HL-60 (cell line): ENCODE results near the gene CHN2.

Experiments used
- DNase-seq, 2 experiments: peaks; one replicate each; pipeline ENCODE4 v3.0.0-alpha.2; 2010 to 2020; ENCODE audit warnings: low read depth in 1 of 2, low spot score in 1 of 2
- H3K27ac ChIP-seq: fragments of 250-450 bp; sonication (Bioruptor Pico); replicated peaks from 2 replicates; pipeline ENCODE4 v1.5.1; 2020; ENCODE audit warnings: mild to moderate bottlenecking, moderate library complexity
- H3K27me3 ChIP-seq: fragments of 250-450 bp; sonication (Bioruptor Pico); 2 replicates; pipeline ENCODE4 v1.5.1; 2021; ENCODE audit warnings: mild to moderate bottlenecking, moderate library complexity; ENCODE audit not compliant: insufficient read depth, poor library complexity, severe bottlenecking
- H3K4me3 ChIP-seq: replicated peaks from 2 replicates; pipeline ENCODE4 v1.5.1; 2011; ENCODE audit warnings: mild to moderate bottlenecking, control low read depth, low read length; ENCODE audit not compliant: insufficient read depth
- CTCF ChIP-seq: IDR thresholded peaks from one replicate; pipeline ENCODE4 v1.5.1; 2011; ENCODE audit warnings: low read length, control low read depth, inconsistent platforms; ENCODE audit not compliant: insufficient read depth
- GABPA ChIP-seq: IDR thresholded peaks from 2 replicates; pipeline ENCODE4 v1.6.1; 2012; ENCODE audit warnings: low read depth
- POLR2AphosphoS5 ChIP-seq: IDR thresholded peaks from 2 replicates; pipeline ENCODE4 v1.6.1; 2012; ENCODE audit warnings: low read depth
- REST ChIP-seq: IDR thresholded peaks from 2 replicates; pipeline ENCODE4 v1.6.1; 2012; ENCODE audit warnings: low read depth; ENCODE audit not compliant: insufficient replicate concordance
- SPI1 ChIP-seq: IDR thresholded peaks from 2 replicates; pipeline ENCODE4 v1.6.1; 2012; ENCODE audit warnings: low read depth, mild to moderate bottlenecking, borderline replicate concordance

CHN2 gene

GRCh38 chr7:29292886-29293658 lies 98.5 kb downstream of the CHN2 start:
- Histone ChIP-seq H3K4me3 (no peak overlapping the region), H3K27ac (no peak overlapping the region), H3K27me3 (no peaks in the 10 kb centered on the region)
- TF ChIP-seq SPI1 (no peak), GABPA (no peak)
- DNase-seq = no peak

- Histone ChIP-seq H3K4me3 (no peak overlapping the region), H3K27me3 (no peaks in the 10 kb centered on the region), H3K27ac (no peak overlapping the region)
- no peak for DNase-seq
- TF ChIP-seq CTCF = no peak
- TF ChIP-seq GABPA = no peak
- TF ChIP-seq SPI1 = no peak
- TF ChIP-seq POLR2AphosphoS5 = no peak
- TF ChIP-seq REST = no peak
Observed at GRCh38 chr7:29296421-29296820, 101.8 kb downstream of the CHN2 start.

- Histone ChIP-seq H3K27ac (no peak overlapping the region), H3K27me3 (no peaks in the 10 kb centered on the region), H3K4me3 (no peak overlapping the region)
- DNase-seq = no peak
- TF ChIP-seq CTCF (no peak), REST (no peak), SPI1 (no peak)
Observed at GRCh38 chr7:29297194-29297890, 102.8 kb downstream of the CHN2 start.

- Histone ChIP-seq H3K27ac (no peak overlapping the region), H3K27me3 (no peaks in the 10 kb centered on the region), H3K4me3 (no peak overlapping the region)
- no peak for TF ChIP-seq CTCF
- no peak for TF ChIP-seq SPI1
- TF ChIP-seq GABPA = no peak
- TF ChIP-seq REST = no peak
- TF ChIP-seq POLR2AphosphoS5 = no peak
- no peak for DNase-seq
Observed at GRCh38 chr7:29299086-29299485, 104.5 kb downstream of the CHN2 start.
